Prostate gland (tissue), 2 donors: ENCODE results near the gene ECE2. TPM values are rescaled to one million over a fixed set of nuclear protein-coding genes. Genes with fewer than 3 reads are reported as not detected.
A peak's percentile ranks its signal among the peaks of the same experiment; 100 is the strongest.
"Not testable (repeated sequence)": the region's sequence is repeated elsewhere in the genome, so short reads cannot be mapped to it uniquely, and the experiment has no call there.

Experiments
- DNase-seq: peaks from one replicate; pipeline ENCODE4 v3.0.0-alpha.2; 2019; ENCODE audit warnings: low spot score
- H3K27ac ChIP-seq, 2 donors: fragments of 200-600 bp; sonication (generic); 2 replicates each; pipeline ENCODE4 v1.5.1; 2017 to 2019
- H3K27me3 ChIP-seq: fragments of 200-600 bp; sonication (generic); replicated peaks from 2 replicates; pipeline ENCODE4 v1.5.1; 2019; ENCODE audit not compliant: insufficient read depth
- H3K36me3 ChIP-seq, 2 donors: fragments of 200-600 bp; sonication (generic); 1 replicate in 1 of 2; 2 replicates in 1 of 2; pipeline versions ENCODE4 v1.5.1 to v1.8.1; 2017 to 2019
- H3K4me1 ChIP-seq: fragments of 200-600 bp; sonication (generic); replicated peaks from 2 replicates; pipeline ENCODE4 v1.5.1; 2019
- H3K4me3 ChIP-seq, 2 donors: fragments of 200-600 bp; sonication (generic); 2 replicates each; pipeline ENCODE4 v1.5.1; 2017 to 2019
- H3K9me3 ChIP-seq: fragments of 200-600 bp; sonication (generic); 2 replicates; pipeline ENCODE4 v1.5.1; 2017
- POLR2A ChIP-seq: fragments of 450-650 bp; IDR thresholded peaks from one replicate; pipeline ENCODE4 v1.6.1; 2016; ENCODE audit warnings: antibody characterized with exemption, mild to moderate bottlenecking
- POLR2AphosphoS5 ChIP-seq: sonication (generic); formaldehyde crosslinking; IDR thresholded peaks from one replicate; pipeline ENCODE4 v1.6.1; 2017; ENCODE audit warnings: antibody characterized with exemption
- WGBS: methylation state at CpG from one replicate; pipeline ENCODE4 v1.1.5; 2018; 5-methylcytosine and 5-hydroxymethylcytosine counted together
- intact Hi-C: fragments of 100-400 bp; cut with DNase I; formaldehyde crosslinking; loops from one replicate; pipeline ENCODE4 v1.14.2; 2022
- total RNA-seq, 2 donors: library from RNA; depleted of rRNA; stranded (reverse); fragments of >200 nt; gene quantifications; one replicate each; pipeline ENCODE4 v1.1.0, GENCODE V29; 2016
- TF ChIP-seq, protein P1 (sequence below), 4 experiments: fragments of 200-600 bp in 2 of 4; fragments of 450-650 bp in 2 of 4; sonication (generic) in 2 of 4; IDR thresholded peaks; 1 replicate in 3 of 4; 2 replicates in 1 of 4; pipeline ENCODE4 v1.5.1; 2016 to 2019; ENCODE audit warnings: antibody characterized with exemption in 4 of 4, mild to moderate bottlenecking in 2 of 4, moderate library complexity in 2 of 4

The ECE2 gene
- total RNA-seq, 2 donors from 2014 or later: 0.57 TPM; not detected in 1

DNA sequence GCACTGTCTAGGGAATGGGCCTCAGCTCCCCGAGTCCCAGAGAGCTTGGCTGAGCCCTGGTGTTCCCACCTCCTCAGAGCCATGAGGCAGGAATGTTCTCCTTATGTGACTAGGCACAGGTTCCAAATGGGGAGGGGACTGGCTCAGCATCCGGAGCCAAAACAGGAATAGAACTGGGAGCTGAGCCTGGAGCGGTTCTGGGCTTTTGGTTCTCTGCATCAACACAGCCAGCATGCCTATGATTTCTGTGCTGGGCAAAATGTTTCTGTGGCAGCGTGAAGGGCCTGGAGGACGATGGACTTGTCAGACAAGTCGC is 61.5 kb downstream of the ECE2 start, which contains the start of gene FAM131A:
TSS of gene FAM131A (plus strand) at position 202 of the 316 bp plus-strand sequence. CDS start at position 233, 31 bp downstream.
- Histone ChIP-seq H3K27me3 (no peaks in the 10 kb centered on the region), H3K4me3 (peak within 1 kb of the TSS; percentile 51 to 78), H3K36me3 (peaks cover 0 to 9% of the 10 kb centered on the region in 2 donors), H3K27ac (peak within 1 kb of the TSS; percentile 94 to 97), H3K4me1 (peaks cover 14% of the 10 kb centered on the region), H3K9me3 (no peaks in the 10 kb centered on the region)
- WGBS: 17% methylated on average over 6 of the region's 6 CpGs
- TF ChIP-seq POLR2A (no peak), POLR2AphosphoS5 (no peak)
- TF ChIP-seq, protein P1, sequence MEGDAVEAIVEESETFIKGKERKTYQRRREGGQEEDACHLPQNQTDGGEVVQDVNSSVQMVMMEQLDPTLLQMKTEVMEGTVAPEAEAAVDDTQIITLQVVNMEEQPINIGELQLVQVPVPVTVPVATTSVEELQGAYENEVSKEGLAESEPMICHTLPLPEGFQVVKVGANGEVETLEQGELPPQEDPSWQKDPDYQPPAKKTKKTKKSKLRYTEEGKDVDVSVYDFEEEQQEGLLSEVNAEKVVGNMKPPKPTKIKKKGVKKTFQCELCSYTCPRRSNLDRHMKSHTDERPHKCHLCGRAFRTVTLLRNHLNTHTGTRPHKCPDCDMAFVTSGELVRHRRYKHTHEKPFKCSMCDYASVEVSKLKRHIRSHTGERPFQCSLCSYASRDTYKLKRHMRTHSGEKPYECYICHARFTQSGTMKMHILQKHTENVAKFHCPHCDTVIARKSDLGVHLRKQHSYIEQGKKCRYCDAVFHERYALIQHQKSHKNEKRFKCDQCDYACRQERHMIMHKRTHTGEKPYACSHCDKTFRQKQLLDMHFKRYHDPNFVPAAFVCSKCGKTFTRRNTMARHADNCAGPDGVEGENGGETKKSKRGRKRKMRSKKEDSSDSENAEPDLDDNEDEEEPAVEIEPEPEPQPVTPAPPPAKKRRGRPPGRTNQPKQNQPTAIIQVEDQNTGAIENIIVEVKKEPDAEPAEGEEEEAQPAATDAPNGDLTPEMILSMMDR (IDR thresholded peaks at IDR 0.05): no peak
- DNase-seq: peak; percentile 27
- intact Hi-C loops: no loop called here

DNA sequence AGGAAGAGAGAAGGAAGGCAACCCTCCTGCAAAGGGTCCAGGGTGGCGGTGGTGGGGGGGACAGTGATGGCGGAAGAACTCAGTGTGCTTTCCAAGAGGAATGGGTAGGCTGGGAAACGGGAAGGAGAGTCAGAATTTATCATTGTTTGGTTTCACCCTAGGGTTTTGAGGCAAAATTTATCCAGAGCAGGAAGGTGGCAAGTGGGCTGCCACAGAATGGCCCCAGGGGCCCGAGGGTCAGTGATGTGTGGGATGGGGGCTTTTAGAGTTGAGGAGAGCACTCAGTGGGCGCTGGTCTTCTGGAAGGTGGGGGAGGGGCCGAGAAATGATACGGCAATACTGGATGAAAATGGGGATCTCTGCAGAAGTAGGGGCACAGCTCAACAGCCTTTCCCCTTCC is 62.2 kb downstream of the ECE2 start:
- WGBS: 62% methylated on average over 7 of the region's 7 CpGs
- H3K27me3 ChIP-seq: no peaks in the 10 kb centered on the region
- H3K4me3 ChIP-seq: no peak overlapping the region
- no peak for TF ChIP-seq POLR2A
- TF ChIP-seq, protein P1 (IDR thresholded peaks at IDR 0.05): no peak
- TF ChIP-seq POLR2AphosphoS5: no peak
- peaks cover 14% of the 10 kb centered on the region for H3K4me1 ChIP-seq
- H3K9me3 ChIP-seq: no peaks in the 10 kb centered on the region
- intact Hi-C loops: no loop called here
- H3K27ac ChIP-seq: peak overlapping the region; percentile 94 to 97
- peaks cover 0 to 4% of the 10 kb centered on the region in 2 donors for H3K36me3 ChIP-seq
- DNase-seq: no peak

DNA sequence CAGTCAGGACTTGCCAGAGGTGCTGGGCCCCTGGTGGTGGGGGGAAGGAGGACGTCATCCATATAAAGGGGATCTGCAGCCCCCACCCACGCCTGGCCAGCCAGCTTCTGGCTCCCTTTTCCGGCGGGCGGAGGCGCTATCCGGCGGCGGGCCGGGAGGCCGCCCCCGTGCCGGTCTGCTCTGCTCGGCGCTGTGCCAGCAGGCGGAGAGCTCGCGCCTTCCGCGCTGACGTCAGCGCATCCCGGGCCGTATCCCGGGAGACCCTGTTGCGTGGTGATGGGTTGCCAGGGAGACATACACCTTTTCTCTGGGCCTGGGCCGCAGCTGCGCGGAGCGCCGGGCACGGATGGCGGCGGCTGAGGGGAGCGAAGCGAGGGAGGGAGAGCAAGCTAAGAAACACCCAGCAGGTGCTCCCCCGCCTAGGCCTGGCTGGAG is 62.7 kb downstream of the ECE2 start:
- Histone ChIP-seq H3K4me3 (peak overlapping the region in 1 of 2 donors; percentile 4), H3K27me3 (no peaks in the 10 kb centered on the region), H3K4me1 (peaks cover 14% of the 10 kb centered on the region), H3K9me3 (no peaks in the 10 kb centered on the region), H3K27ac (peak overlapping the region; percentile 94 to 97), H3K36me3 (peaks cover 0 to 3% of the 10 kb centered on the region in 2 donors)
- peak; percentile 56 for DNase-seq
- TF ChIP-seq, protein P1 (IDR thresholded peaks at IDR 0.05): peak in 1 of 4 experiments; percentile 26
- TF ChIP-seq POLR2AphosphoS5 (peak; percentile 53), POLR2A (peak; percentile 31)
- WGBS: 8% methylated on average over 7 of the region's 37 CpGs
- intact Hi-C loops: no loop called here

DNA sequence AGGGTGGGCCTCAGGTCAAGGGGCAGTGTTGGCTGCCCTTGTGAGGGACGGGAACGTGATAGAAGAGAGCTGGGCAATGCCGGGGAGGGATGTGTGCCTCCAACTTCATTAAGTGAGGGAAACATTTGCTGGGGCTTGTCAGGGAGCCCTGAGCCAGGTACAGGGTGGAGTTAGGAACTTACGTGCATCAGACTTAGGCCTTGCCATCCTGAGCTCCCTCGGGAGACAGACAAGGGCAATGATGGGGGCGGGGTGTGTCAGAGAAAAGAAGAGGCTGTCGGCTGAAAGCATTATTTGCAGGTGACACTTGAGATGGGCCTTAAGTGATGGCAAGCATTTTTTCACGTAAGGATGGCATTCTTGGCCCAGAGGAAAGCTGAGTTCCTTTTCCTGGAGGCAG is 63.2 kb downstream of the ECE2 start:
- TF ChIP-seq POLR2A (no peak), POLR2AphosphoS5 (no peak)
- TF ChIP-seq, protein P1 (IDR thresholded peaks at IDR 0.05): no peak
- 28% methylated on average over 8 of the region's 8 CpGs for WGBS
- Histone ChIP-seq H3K4me3 (peak overlapping the region in 1 of 2 donors; percentile 4), H3K27me3 (no peaks in the 10 kb centered on the region), H3K27ac (peak overlapping the region; percentile 94 to 97), H3K36me3 (no peaks in the 10 kb centered on the region), H3K4me1 (peaks cover 14% of the 10 kb centered on the region), H3K9me3 (no peaks in the 10 kb centered on the region)
- peak; percentile 15 for DNase-seq
- intact Hi-C loops: no loop called here

DNA sequence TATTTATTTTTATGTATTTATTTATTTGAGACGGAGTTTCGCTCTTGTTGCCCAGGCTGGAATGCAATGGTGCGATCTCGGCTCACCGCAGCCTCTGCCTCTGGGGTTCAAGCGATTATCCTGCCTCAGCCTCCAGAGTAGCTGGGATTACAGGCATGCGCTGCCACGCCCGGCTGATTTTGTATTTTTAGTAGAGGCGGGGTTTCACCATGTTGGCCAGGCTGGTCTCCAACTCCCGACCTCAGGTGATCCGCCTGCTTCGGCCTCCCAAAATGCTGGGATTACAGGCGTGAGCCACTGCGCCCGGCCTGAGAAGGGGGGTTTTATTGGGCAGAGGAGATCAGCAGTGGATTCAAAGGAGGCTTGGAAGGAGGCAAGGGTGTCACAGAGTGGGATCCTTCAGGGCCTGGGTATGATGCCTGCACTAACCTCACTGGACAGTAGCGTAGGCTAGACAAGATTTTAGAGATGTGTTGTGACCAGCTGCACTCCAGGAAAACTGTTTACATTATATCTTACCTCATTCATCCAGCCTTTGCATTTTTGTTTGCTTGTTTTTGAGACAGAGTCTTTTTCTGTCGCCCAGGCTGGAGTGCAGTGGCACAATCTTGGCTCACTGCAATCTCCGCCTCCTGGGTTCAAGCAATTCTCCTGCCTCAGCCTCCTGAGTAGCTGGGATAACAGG is 63.8 kb downstream of the ECE2 start:
- H3K27me3 ChIP-seq, DNase-seq, H3K9me3 ChIP-seq, intact Hi-C loops, H3K4me3 ChIP-seq, H3K36me3 ChIP-seq: not testable (repeated sequence)
- Histone ChIP-seq H3K27ac (peak overlapping the region in 1 of 2 donors; percentile 94), H3K4me1 (peaks cover 14% of the 10 kb centered on the region)
- WGBS: 85% methylated on average over 19 of the region's 19 CpGs
